Middle frontal gyrus (tissue), 1 donor: ENCODE data around the gene DBT.
"Not testable (repeated sequence)": the region's sequence is repeated elsewhere in the genome, so short reads cannot be mapped to it uniquely, and the experiment has no call there.

Experiments used
- DNase-seq: peaks from one replicate; pipeline ENCODE4 v3.0.0-alpha.2; 2015; ENCODE audit warnings: low spot score; ENCODE audit errors: extremely low spot score

Gene DBT

DNA sequence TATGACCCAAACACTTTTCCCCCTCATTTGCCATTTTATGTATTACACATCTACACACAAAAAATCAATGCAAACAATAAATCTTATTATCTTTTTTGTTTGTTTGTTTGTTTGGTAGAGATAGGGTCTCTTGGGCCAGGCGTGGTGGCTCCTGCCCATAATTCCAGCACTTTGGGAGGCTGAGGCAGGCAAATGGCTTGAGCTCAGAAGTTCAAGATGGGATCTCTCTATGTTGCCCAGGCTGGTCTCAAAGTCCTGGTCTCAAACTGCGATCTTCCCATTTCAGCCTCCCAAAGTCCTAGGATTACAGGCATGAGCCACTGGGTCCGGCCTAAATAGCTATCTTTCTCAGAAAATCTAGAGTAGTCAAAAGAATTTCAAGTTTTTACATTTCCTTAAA lies 1.2 kb upstream of the DBT start:
- no peak for DNase-seq

GRCh38 chr1:100250264-100250663 lies 630 bp upstream of the DBT start:
- DNase-seq: no peak

- no peak for DNase-seq
These were observed 488 bp downstream of the DBT start for GRCh38 chr1:100249155-100249536.

DNA sequence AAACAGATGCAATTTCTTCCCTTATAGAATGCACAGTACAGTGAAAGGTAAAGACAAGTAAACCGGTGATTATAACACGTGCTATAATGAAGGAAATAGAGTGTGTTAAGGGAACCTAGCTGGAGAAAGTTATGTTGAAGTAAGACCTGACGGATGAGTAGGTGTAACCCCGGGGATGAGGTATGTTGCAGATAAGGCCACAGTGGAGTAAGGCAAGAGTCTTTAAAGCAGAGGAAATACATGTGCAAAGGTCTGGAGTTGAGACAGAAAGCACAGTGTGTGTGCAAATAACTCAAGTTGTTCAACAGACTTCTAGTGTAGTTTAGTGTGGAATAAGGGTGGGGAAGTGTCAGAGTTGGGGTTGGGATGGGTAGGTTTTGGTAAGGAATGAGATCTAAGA lies 2.9 kb downstream of the DBT start:
- no peak for DNase-seq

DNA sequence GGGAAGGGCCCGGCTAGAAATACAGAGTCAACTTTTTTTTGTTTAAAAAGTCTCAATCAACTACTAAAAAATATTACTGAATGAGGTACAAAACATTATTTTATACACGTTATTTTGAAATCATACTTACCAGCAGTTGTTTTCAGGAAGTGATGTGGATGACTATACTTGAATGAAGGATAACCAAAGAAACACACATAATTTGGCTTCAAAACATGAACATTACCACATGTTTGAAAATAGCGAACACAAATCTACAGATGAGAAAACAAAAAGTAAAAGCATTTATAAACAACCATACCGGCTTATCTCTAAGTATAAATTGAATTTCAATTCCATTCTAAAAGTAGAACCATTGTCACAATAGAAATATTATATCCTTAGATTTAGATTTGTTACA lies 9.0 kb downstream of the DBT start:
- DNase-seq: no peak

GRCh38 chr1:100239961-100240360 lies 9.7 kb downstream of the DBT start:
- no peak for DNase-seq

GRCh38 chr1:100237091-100237490 lies 12.5 kb downstream of the DBT start:
- DNase-seq: no peak

GRCh38 chr1:100234432-100234831 lies 15.2 kb downstream of the DBT start:
- DNase-seq: no peak

DNA sequence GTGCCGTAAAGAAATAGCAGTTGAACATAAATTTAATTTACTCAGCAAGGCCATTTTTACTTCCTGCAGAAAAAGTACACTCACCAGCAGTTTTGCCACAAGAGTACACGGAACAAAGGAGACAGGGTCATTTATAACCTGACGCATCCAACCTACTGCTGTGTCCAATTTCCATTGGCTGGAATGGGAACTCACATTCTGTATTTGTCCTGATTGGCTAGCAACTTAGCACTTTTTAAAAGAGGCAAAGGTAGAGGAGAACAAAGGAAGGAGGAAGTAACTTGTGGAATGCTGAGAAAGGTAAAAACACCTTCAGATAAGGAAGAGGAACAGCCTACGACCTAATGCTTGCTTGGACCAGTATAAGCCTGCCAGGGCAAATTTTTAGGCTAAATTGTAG lies 16.1 kb downstream of the DBT start:
- not testable (repeated sequence) for DNase-seq

GRCh38 chr1:100232156-100232555 lies 17.5 kb downstream of the DBT start:
- no peak for DNase-seq

- no peak for DNase-seq
These were observed 17.9 kb downstream of the DBT start for GRCh38 chr1:100231721-100232120.

- no peak for DNase-seq
These were observed 18.9 kb downstream of the DBT start for GRCh38 chr1:100230765-100231164.

GRCh38 chr1:100229681-100230443 lies 19.8 kb downstream of the DBT start:
- DNase-seq: no peak

DNA sequence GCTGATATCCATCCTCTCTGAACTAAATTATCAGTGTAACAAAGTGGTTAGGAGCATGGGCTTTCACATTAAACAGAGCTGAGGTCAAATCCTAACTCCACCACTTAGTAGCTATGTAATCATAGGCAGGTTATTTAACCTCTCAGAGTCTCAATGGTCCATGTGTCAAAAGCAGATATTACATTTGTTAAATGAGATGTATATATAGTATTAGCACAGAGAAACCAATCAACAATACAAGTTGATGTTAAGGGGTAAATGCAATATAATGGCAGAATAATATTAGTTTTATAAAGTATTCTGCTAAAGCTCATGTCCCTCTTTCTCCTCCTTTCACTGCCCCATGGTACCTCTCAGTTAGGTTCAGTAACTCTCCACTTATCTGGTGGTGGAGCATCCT lies 27.2 kb downstream of the DBT start:
- DNase-seq: no peak

DNA sequence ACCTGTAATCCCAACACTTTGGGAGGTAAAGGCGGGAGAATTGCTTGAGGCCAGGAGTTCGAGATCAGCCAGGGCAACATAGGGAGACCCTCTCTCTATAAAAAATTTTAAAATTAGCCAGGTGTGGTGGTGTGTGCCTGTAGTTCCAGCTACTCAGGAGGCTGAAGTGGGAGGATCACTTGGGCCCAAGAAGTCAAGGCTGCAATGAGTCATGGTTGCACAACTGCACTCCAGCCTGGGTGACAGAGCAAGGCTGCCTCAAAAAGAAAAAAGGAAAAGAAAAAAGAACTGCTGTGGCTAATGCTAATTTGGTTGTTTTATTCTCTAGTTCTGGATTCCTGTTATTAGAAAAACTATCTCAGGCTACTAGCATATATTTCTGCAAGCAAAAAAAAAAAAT lies 29.8 kb downstream of the DBT start:
- no peak for DNase-seq

GRCh38 chr1:100219457-100219856 lies 30.2 kb downstream of the DBT start:
- DNase-seq: no peak

DNA sequence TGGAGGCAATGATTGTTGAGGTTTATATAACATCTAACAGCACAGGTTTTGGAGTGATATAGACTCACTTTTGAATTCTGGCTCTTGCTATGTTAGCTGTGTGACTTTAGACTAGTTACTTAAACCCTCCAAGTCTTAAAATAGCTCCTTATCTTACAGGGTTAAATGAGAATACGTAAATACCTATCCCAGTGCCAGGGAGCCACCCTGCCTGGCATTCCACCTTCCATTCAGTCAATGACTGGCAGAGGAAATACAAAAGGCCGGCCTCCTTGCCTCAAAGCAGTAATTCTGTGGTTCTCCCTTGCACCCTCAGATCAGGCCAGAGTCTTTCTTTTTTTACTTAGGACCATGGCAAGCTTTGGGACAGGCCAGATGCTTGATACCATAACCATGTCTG lies 31.8 kb downstream of the DBT start:
- no peak for DNase-seq

DNA sequence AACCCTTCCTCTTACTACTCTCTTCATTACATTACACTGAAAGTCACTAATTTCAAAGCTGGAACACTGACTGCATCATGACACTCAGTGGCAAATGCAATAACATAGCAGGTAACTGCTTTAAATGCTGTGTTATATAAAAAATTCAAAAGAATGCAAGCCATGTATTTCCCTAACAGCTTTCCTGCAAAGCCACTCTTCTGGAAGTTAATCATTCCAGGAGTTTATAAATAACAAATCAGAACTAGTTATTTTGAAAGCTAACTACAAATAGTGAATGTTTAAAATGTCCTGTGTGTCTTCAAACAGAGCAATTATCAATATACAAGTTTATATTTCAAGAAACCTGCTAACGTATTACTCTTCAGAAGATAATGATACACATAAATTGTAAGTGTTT lies 34.5 kb downstream of the DBT start:
- no peak for DNase-seq

- DNase-seq: no peak
These were observed 36.5 kb downstream of the DBT start for GRCh38 chr1:100213141-100213540.

- DNase-seq: no peak
These were observed 43.3 kb downstream of the DBT start for GRCh38 chr1:100206301-100206700.

- not testable (repeated sequence) for DNase-seq
These were observed 44.0 kb downstream of the DBT start for GRCh38 chr1:100205593-100205992.

GRCh38 chr1:100205103-100205502 lies 44.5 kb downstream of the DBT start:
- DNase-seq: not testable (repeated sequence)

- DNase-seq: not testable (repeated sequence)
These were observed 46.9 kb downstream of the DBT start for GRCh38 chr1:100202703-100203102.

DNA sequence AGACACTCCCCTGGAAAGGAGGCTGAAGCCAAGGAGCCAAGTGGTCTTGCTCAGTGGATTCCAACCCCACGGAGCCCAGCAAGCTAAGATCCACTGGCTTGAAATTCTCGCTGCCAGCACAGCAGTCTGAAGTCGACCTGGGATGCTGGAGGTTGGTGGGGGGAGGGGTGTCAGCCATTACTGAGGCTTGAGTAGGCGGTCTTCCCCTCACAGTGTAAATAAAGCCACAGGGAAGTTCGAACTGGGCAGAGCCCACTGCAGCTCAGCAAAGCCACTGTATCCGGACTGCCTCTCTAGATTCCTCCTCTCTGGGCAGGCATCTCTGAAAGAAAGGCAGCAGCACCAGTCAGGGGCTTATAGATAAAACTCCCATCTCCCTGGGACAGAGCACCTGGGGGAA lies 49.6 kb downstream of the DBT start:
- not testable (repeated sequence) for DNase-seq
